Psoas muscle (tissue), 8 donors: ENCODE data around the gene TPCN1. TPM values are rescaled to one million over a fixed set of nuclear protein-coding genes. Genes with fewer than 3 reads are reported as not detected.

Source experiments
- ATAC-seq, 4 donors: fragments of 200-7000 bp; cut with Tn5 transposase; one replicate each; pipeline ENCODE4 v1.9.1; 2020; ENCODE audit warnings: moderate library complexity in 3 of 4, mild to moderate bottlenecking in 2 of 4
- DNase-seq, 2 donors: peaks; one replicate each; pipeline ENCODE4 v3.0.0-alpha.2; 2020
- H3K27ac ChIP-seq: fragments of 200-600 bp; one replicate; pipeline ENCODE4 v1.8.0; 2022
- H3K27me3 ChIP-seq, 3 donors: fragments of 200-600 bp in 1 of 3; one replicate each; pipeline versions ENCODE4 v1.6.1 to v1.8.0; 2013 to 2022; ENCODE audit warnings: low read length in 2 of 3, mild to moderate bottlenecking in 2 of 3, moderate library complexity in 1 of 3; ENCODE audit not compliant: insufficient read depth in 3 of 3
- H3K36me3 ChIP-seq, 2 donors: fragments of 200-600 bp in 1 of 2; one replicate each; pipeline versions ENCODE4 v1.6.1 to v1.8.0; 2013 to 2022; ENCODE audit warnings: low read depth in 1 of 2, mild to moderate bottlenecking in 1 of 2, moderate library complexity in 1 of 2; ENCODE audit not compliant: insufficient read depth in 1 of 2
- H3K4me1 ChIP-seq: fragments of 200-600 bp; one replicate; pipeline ENCODE4 v1.8.0; 2022
- H3K4me3 ChIP-seq: fragments of 200-600 bp; one replicate; pipeline ENCODE4 v1.8.0; 2022; ENCODE audit warnings: mild to moderate bottlenecking
- H3K9me3 ChIP-seq: fragments of 200-600 bp; one replicate; pipeline ENCODE4 v1.8.0; 2022
- WGBS, 3 donors: extraction: QIAGEN DNeasy Blood & Tissue Kit; methylation state at CpG; one replicate each; pipeline versions ENCODE4 v1.1.6 to v1.1.7; 2013; 5-methylcytosine and 5-hydroxymethylcytosine counted together
- intact Hi-C, 2 donors: fragments of 100-400 bp; cut with DNase I; formaldehyde crosslinking; loops; one replicate each; pipeline versions ENCODE4 v1.11.0 to v1.14.2; 2022
- polyA plus RNA-seq, 3 donors: library from polyadenylated mRNA; stranded (reverse); fragments of 200-250 nt; gene quantifications; one replicate each; pipeline ENCODE4 v1.2.3, GENCODE V29; 2013
- total RNA-seq, 4 donors: library from RNA; stranded (reverse); fragmentation: NEBNext Ultra II Directional in 2 of 4; extraction: Animal tissue kit (Norgen Biotek cat#: 25700) in 2 of 4; gene quantifications; one replicate each; pipeline versions ENCODE4 v1.2.1 to v1.2.4, GENCODE V29; 2021 to 2023
- TF ChIP-seq, protein P1 (sequence below): fragments of 200-600 bp; IDR thresholded peaks from one replicate; pipeline ENCODE4 v1.8.0; 2022; ENCODE audit warnings: antibody characterized with exemption
- donor health status: healthy with polysubstance abuse.
- donor health status: DM: no; HTN: no; CAD: no; lungs with moderate emphysema.
- donor health status: Bipolar disorder and iron deficiency.
- donor health status: healthy.
- donor health status: DM: yes; HTN: yes; CAD: no.
- donor health status: DM: no; HTN: no; CAD: no.
- donor health status: DM: no; HTN: no; CAD: no.
- donor health status: DM: yes; HTN: yes; CAD: no.

Gene TPCN1
- total and polyA plus RNA-seq, 7 donors: 7.6 to 36.2 (median 25.2) TPM

DNA sequence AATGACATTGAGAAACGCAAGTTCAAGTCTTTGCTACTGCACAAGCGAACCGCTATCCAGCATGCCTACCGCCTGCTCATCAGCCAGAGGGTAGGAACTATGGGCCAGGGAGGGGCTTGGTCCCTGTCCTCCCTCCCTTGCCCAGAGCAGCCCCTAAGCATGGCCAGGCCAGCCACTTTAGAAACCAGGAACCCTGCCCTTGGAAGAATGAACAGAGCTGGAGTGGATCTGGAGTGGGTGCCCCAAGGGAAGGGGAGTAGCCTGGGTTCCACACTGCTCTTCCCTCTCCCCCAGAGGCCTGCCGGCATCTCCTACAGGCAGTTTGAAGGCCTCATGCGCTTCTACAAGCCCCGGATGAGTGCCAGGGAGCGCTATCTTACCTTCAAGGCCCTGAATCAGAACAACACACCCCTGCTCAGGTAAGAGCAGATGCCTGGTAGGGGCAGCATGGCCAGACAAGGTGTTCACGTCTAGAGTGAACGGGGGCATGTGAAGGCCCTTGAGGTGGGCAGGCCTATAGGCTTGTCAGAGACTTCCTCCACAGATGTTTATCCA is 55.8 kb downstream of the TPCN1 start:
- Histone ChIP-seq H3K27ac (no peak overlapping the region), H3K4me1 (peaks cover 13% of the 10 kb centered on the region), H3K36me3 (peaks cover 6 to 92% of the 10 kb centered on the region in 2 donors), H3K27me3 (no peaks in the 10 kb centered on the region), H3K4me3 (no peak overlapping the region), H3K9me3 (no peaks in the 10 kb centered on the region)
- intact Hi-C loops: no loop called here
- TF ChIP-seq, protein P1, sequence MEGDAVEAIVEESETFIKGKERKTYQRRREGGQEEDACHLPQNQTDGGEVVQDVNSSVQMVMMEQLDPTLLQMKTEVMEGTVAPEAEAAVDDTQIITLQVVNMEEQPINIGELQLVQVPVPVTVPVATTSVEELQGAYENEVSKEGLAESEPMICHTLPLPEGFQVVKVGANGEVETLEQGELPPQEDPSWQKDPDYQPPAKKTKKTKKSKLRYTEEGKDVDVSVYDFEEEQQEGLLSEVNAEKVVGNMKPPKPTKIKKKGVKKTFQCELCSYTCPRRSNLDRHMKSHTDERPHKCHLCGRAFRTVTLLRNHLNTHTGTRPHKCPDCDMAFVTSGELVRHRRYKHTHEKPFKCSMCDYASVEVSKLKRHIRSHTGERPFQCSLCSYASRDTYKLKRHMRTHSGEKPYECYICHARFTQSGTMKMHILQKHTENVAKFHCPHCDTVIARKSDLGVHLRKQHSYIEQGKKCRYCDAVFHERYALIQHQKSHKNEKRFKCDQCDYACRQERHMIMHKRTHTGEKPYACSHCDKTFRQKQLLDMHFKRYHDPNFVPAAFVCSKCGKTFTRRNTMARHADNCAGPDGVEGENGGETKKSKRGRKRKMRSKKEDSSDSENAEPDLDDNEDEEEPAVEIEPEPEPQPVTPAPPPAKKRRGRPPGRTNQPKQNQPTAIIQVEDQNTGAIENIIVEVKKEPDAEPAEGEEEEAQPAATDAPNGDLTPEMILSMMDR: no peak
- 92 to 95% (median 95%) methylated on average over 10 of the region's 10 CpGs for WGBS, 3 donors
- DNase-seq (peak in 1 of 2 donors; percentile 28), ATAC-seq (no peak)

DNA sequence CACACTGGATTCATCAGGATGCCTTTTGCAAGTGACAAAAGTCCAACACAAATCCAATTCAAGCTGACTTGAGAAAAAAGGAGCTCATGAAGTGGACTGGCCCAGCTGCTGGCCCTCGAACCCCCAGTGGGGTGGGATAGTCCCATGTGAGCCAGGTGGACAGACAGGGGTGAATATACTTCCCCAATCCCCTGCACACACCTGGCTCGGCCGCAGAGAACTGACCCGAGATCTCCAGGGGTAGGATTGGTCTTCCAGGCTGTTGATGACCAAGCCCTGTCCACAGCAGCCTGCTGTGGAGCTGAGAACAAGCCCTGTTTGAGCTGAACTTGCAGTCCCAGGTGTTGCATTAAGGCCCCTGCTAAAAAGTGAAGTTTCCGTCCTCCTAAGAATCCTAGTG is 56.2 kb downstream of the TPCN1 start:
- H3K27me3 ChIP-seq: no peaks in the 10 kb centered on the region
- intact Hi-C loops: no loop called here
- ATAC-seq (no peak), DNase-seq (peak in 1 of 2 donors; percentile 41)
- 89 to 94% (median 91%) methylated on average over 5 of the region's 5 CpGs for WGBS, 3 donors
- no peak overlapping the region for H3K4me3 ChIP-seq
- TF ChIP-seq, protein P1: no peak
- H3K36me3 ChIP-seq: peaks cover 6 to 96% of the 10 kb centered on the region in 2 donors
- no peaks in the 10 kb centered on the region for H3K9me3 ChIP-seq
- H3K4me1 ChIP-seq: peaks cover 8% of the 10 kb centered on the region
- no peak overlapping the region for H3K27ac ChIP-seq

DNA sequence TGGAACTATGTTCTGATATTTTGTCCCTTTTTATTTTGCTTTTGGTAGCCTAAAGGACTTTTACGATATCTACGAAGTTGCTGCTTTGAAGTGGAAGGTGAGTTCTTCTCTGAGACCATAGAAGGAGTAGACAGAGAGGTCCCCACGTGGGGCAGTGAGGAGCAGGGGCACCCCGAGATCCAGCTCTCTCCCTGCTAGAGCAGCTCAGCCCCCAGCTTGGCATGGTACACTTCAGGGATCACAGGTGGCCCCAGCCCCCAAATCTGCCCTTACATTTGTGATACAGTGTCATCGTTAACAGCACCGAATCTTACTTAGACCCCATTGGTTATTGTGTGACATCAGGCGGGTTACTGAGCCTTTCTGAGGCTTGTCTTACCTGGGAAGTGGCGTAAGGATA is 56.9 kb downstream of the TPCN1 start:
- intact Hi-C loops: no loop called here
- H3K4me1 ChIP-seq: peaks cover 2% of the 10 kb centered on the region
- H3K27me3 ChIP-seq: no peaks in the 10 kb centered on the region
- TF ChIP-seq, protein P1: no peak
- WGBS, 3 donors: 86 to 89% (median 86%) methylated on average over 8 of the region's 8 CpGs
- DNase-seq (peak in 1 of 2 donors; percentile 35), ATAC-seq (no peak)
- no peaks in the 10 kb centered on the region for H3K9me3 ChIP-seq
- H3K27ac ChIP-seq: no peak overlapping the region
- H3K36me3 ChIP-seq: peaks cover 6 to 97% of the 10 kb centered on the region in 2 donors
- no peak overlapping the region for H3K4me3 ChIP-seq

DNA sequence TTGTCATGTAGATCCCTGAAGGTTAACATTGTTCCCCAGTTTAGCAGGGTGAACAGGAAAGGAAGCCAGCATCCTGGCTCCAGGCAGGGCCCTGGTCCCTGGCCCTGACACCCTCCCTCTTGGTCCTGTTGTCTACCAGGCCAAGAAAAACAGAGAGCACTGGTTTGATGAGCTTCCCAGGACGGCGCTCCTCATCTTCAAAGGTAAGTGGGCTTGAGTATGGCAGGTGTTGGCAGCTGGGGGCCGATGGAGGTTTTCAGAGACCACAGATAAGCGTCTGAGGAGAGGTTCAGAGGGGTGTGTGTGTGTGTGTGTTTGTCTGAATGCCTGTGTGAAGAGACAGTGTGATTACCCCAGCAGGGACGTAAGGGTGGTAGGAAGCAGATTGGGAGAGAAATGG is 57.4 kb downstream of the TPCN1 start:
- intact Hi-C loops: no loop called here

More for the DNA sequence above, 57.4 kb downstream of the TPCN1 start:
- H3K4me1 ChIP-seq: no peaks in the 10 kb centered on the region
- TF ChIP-seq, protein P1: no peak
- WGBS, 3 donors: 70 to 79% (median 74%) methylated on average over 5 of the region's 5 CpGs
- H3K36me3 ChIP-seq: peaks cover 6 to 96% of the 10 kb centered on the region in 2 donors
- H3K4me3 ChIP-seq: no peak overlapping the region
- no peaks in the 10 kb centered on the region for H3K9me3 ChIP-seq
- H3K27me3 ChIP-seq: no peaks in the 10 kb centered on the region
- no peak overlapping the region for H3K27ac ChIP-seq
- peak in 1 of 2 donors; percentile 12 for DNase-seq
- ATAC-seq: no peak
